HepG2 (cell line): Measurements from ENCODE around the gene NUAK2.
A peak's percentile ranks its signal among the peaks of the same experiment; 100 is the strongest.

Experiments
- POLR2AphosphoS5 ChIP-seq: IDR thresholded peaks from 2 replicates; pipeline ENCODE4 v1.6.1; 2012; ENCODE audit warnings: low read depth, low read length
- SP1 ChIP-seq, 2 experiments: fragments of 450-650 bp in 1 of 2; sonication (generic) in 1 of 2; formaldehyde crosslinking in 1 of 2; IDR thresholded peaks; 2 replicates each; pipeline versions ENCODE4 v1.4.0 to v1.6.1; 2016 to 2020; ENCODE audit warnings: missing genetic modification reagents in 1 of 2
- ZNF263 ChIP-seq: sonication (generic); formaldehyde crosslinking; IDR thresholded peaks from 2 replicates; pipeline ENCODE4 v1.4.0; 2020; ENCODE audit warnings: missing genetic modification reagents
- TF ChIP-seq, protein P1 (sequence below): sonication (generic); formaldehyde crosslinking; IDR thresholded peaks from 2 replicates; pipeline ENCODE4 v1.5.0; 2020; ENCODE audit warnings: mild to moderate bottlenecking, missing genetic modification reagents, moderate library complexity

DNA sequence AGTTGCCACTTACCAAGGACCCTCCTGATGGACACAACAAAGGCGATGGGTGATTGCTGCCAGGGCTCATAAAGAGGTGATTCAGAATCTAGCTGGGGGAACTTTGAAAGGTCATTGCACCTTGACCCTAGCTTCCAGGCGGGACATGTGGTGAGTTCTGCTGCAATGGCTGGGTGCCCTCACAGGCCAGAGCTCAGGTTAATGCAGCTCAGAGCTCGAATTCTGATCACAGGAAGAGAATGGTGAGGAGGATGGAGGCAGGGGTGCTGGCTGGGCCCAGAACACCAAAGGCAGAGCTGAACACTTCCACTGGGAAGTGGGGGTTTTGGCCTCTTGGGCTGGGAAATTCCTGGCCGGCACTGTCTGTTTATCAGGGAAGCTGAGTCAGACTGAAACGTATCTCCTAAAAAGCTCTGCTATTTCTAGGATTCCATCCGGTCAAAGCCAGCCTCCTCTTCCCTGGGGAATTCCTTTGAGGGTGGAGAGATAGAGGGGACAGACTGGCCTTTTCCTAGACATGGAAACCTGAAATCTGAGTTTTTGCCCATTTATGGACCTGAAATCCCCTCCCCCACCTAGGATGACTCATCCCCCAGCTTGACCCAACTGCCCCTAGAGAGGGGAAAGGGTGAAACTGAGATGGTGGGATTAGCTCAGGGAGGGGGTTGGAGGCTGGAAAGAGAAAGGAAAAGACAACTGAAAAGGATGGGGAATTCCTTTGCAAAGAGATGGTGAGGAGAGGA lies 27.2 kb downstream of the NUAK2 start:
- TF ChIP-seq, protein P1, sequence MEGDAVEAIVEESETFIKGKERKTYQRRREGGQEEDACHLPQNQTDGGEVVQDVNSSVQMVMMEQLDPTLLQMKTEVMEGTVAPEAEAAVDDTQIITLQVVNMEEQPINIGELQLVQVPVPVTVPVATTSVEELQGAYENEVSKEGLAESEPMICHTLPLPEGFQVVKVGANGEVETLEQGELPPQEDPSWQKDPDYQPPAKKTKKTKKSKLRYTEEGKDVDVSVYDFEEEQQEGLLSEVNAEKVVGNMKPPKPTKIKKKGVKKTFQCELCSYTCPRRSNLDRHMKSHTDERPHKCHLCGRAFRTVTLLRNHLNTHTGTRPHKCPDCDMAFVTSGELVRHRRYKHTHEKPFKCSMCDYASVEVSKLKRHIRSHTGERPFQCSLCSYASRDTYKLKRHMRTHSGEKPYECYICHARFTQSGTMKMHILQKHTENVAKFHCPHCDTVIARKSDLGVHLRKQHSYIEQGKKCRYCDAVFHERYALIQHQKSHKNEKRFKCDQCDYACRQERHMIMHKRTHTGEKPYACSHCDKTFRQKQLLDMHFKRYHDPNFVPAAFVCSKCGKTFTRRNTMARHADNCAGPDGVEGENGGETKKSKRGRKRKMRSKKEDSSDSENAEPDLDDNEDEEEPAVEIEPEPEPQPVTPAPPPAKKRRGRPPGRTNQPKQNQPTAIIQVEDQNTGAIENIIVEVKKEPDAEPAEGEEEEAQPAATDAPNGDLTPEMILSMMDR (CRISPR knock-in tag) = peak; percentile 18; the same call in 1 of the 2 replicates
- TF ChIP-seq POLR2AphosphoS5 = no peak
- TF ChIP-seq ZNF263 = peak; percentile 15; the same call in 1 of the 2 replicates
- no peak for TF ChIP-seq SP1 (IDR thresholded peaks at IDR 0.05)
- TF ChIP-seq SP1 (CRISPR knock-in tag; IDR thresholded peaks at IDR 0.05) = no peak; the same call in 1 of the 2 replicates
